ENCODE measurements around the gene PIGR. TPM values are rescaled to one million over a fixed set of nuclear protein-coding genes. Genes with fewer than 3 reads are reported as not detected.

Gene PIGR
- total and polyA plus RNA-seq, 2 donors (not counting 3 experiments of a cell fraction or from before 2014, with no cell fraction given): not detected

GRCh38 chr1:206986402-206986801 is 40.1 kb upstream of the PIGR start:
- ChIA-PET CTCF (interaction anchor here (0.6 to 1.0 kb wide), 2 partner anchors 8 to 1020 kb away, joined by 3 read pairs; no protein-coding TSS in a partner anchor), POLR2A (no interaction called here)
- DNase-seq (ENCODE audit: low read depth, low spot score) (no peak), FAIRE-seq (no peak)
- Histone ChIP-seq H3K4me3 (replicated peaks in 1 of 3; ENCODE audit: insufficient read depth in 1 of 3, low read depth in 1 of 3, low read length in 3 of 3) (no peak overlapping the region), H3K36me3 (ENCODE audit: control insufficient read depth in 2 of 2, extremely low read depth in 1 of 2, insufficient read depth in 2 of 2, low read length in 2 of 2) (no peaks in the 10 kb centered on the region), H3K4me2 (ENCODE audit: insufficient read depth, low read length) (no peak overlapping the region), H3K4me1 (ENCODE audit: control insufficient read depth, extremely low read depth, insufficient read depth, low read length) (no peaks in the 10 kb centered on the region), H3K9me1 (replicated peaks; ENCODE audit: control insufficient read depth, extremely low read depth, insufficient read depth, low read length) (no peaks in the 10 kb centered on the region), H3K27me3 (ENCODE audit: control insufficient read depth in 2 of 2, insufficient read depth in 2 of 2, low read length in 2 of 2) (peaks cover 11 to 12% of the 10 kb centered on the region in 2 experiments), H3K9ac (replicated peaks; ENCODE audit: extremely low read depth, insufficient read depth, low read length) (no peak overlapping the region), H2AFZ (ENCODE audit: low read depth, low read length) (no peak overlapping the region), H3K9me3 (replicated peaks; ENCODE audit: control insufficient read depth, insufficient read depth, low read length) (no peaks in the 10 kb centered on the region), H3K27ac (ENCODE audit: insufficient read depth, low read depth, low read length) (no peak overlapping the region), H4K20me1 (replicated peaks; ENCODE audit: control insufficient read depth, extremely low read depth, insufficient read depth, low read length) (no peaks in the 10 kb centered on the region), H3K79me2 (ENCODE audit: control insufficient read depth, insufficient read depth, low read length) (no peaks in the 10 kb centered on the region)
- no peak for TF ChIP-seq MYC (IDR thresholded peaks at IDR 0.05; ENCODE audit: low read depth, low read length)
- TF ChIP-seq POLR2A (IDR thresholded peaks at IDR 0.05; ENCODE audit: low read depth, low read length): no peak
- no TSS peak for BruUV-seq (replicated peaks)
- intact Hi-C loops (cut with micrococcal nuclease) (no loop called here), dilution Hi-C loops (cut with MboI; ENCODE audit: extremely low pct_ligation_motif_present, low sequenced_read_pairs) (no loop called here)

DNA sequence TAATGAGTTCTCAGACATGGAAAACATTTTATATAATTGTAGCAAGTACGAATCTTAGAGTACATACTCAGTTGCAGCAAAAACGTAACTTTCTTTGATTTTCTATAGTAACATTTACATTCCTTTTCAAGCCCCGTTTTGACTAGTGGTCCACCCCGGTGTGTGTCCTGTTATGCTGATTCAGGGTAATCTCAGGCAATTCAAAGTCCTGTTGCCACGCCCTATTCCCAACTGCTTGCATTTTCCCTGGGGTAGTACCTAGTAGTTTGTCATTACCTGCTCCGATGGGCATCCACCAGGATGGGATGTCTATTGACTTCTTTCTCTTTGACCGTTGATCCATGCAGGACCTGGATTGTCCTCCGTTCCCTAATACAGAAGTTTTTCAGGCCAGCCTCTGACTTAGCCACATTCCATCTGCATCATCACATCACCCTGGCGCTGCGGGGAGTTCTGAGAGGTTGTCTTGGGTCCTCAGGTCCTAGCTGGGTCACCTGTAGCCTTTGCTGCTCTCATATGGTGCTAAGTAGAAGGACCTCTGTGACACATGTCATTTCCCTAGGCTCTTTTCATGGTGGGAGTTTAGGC is 39.0 kb upstream of the PIGR start:
- dilution Hi-C loops (cut with MboI; ENCODE audit: extremely low pct_ligation_motif_present, low sequenced_read_pairs) (no loop called here), intact Hi-C loops (cut with micrococcal nuclease) (no loop called here)
- no peaks in the 10 kb centered on the region for H3K9me3 ChIP-seq (replicated peaks; ENCODE audit: control insufficient read depth, insufficient read depth, low read length)
- POLR2A ChIA-PET: no interaction called here
- H3K4me2 ChIP-seq (ENCODE audit: insufficient read depth, low read length): no peak overlapping the region
- CTCF ChIA-PET: interaction anchor here (1.0 kb wide), 1 partner anchor 9 kb away, joined by 3 read pairs; no protein-coding TSS in a partner anchor
- no peak overlapping the region for H3K9ac ChIP-seq (replicated peaks; ENCODE audit: extremely low read depth, insufficient read depth, low read length)
- no peak overlapping the region for H2AFZ ChIP-seq (ENCODE audit: low read depth, low read length)
- no peak for TF ChIP-seq GATA2 (IDR thresholded peaks at IDR 0.05; ENCODE audit: insufficient read depth, insufficient read length, low read depth, low read length)
- no peak for TF ChIP-seq FOS (IDR thresholded peaks at IDR 0.05; ENCODE audit: borderline replicate concordance, insufficient read depth, low read length)
- TF ChIP-seq MYC (IDR thresholded peaks at IDR 0.05; ENCODE audit: low read depth, low read length): no peak
- H3K4me1 ChIP-seq (ENCODE audit: control insufficient read depth, extremely low read depth, insufficient read depth, low read length): no peaks in the 10 kb centered on the region
- H3K79me2 ChIP-seq (ENCODE audit: control insufficient read depth, insufficient read depth, low read length): no peaks in the 10 kb centered on the region
- H3K4me3 ChIP-seq (replicated peaks in 1 of 3; ENCODE audit: insufficient read depth in 1 of 3, low read depth in 1 of 3, low read length in 3 of 3): no peak overlapping the region
- H3K9me1 ChIP-seq (replicated peaks; ENCODE audit: control insufficient read depth, extremely low read depth, insufficient read depth, low read length): no peaks in the 10 kb centered on the region
- FAIRE-seq (no peak), DNase-seq (ENCODE audit: low read depth, low spot score) (no peak)
- peaks cover 11 to 13% of the 10 kb centered on the region in 2 experiments for H3K27me3 ChIP-seq (ENCODE audit: control insufficient read depth in 2 of 2, insufficient read depth in 2 of 2, low read length in 2 of 2)
- no peak overlapping the region for H3K27ac ChIP-seq (ENCODE audit: insufficient read depth, low read depth, low read length)
- no TSS peak for BruUV-seq (replicated peaks)
- no peaks in the 10 kb centered on the region for H3K36me3 ChIP-seq (ENCODE audit: control insufficient read depth in 2 of 2, extremely low read depth in 1 of 2, insufficient read depth in 2 of 2, low read length in 2 of 2)
- no peaks in the 10 kb centered on the region for H4K20me1 ChIP-seq (replicated peaks; ENCODE audit: control insufficient read depth, extremely low read depth, insufficient read depth, low read length)

Measured in endothelial cell of umbilical vein (primary cell).